AG10803 (cell line): ENCODE measurements around the gene ATXN1.

Experiments
- DNase-seq: peaks from one replicate; pipeline ENCODE4 v3.0.0; 2010; ENCODE audit warnings: low read depth
- H3K4me3 ChIP-seq: 2 replicates; pipeline ENCODE4 v1.5.1; 2011; ENCODE audit warnings: mild to moderate bottlenecking, low read length, control low read depth
- TF ChIP-seq, protein P1 (sequence below): conservative IDR thresholded peaks from 2 replicates; pipeline ENCODE4 v1.5.1; 2011; ENCODE audit warnings: mild to moderate bottlenecking, low read length, control low read depth, inconsistent platforms

Gene ATXN1

DNA sequence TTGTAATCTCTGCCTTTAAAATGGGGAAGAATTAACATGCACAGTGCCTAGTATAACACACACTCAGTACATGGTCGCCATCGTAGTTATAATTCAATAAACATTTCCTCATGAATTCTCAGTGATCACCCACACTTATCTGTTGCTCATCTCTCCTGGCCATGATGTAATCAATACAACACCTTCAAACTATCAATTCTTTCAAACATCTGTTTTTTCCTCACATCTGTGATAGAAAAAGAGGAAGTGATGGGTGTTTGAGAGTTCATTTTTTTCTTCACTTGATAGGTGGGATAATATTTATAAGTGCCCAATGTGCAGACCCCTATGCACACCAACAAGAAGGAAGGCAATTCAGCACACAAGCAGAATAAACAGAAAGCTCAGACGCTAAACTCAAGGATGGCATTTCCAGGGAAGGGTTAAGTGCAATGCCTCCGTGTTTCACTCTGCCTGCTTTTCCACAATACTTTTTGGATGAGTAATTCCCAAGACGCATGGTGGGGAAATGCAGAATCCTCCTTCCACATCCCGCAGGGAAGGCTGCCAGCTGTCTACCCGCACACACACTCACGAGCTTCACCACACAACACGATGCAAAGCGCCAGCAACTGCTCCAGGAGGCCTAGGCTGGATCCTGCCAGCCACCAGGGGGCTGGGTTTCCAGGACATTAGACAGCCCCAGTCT is 422.5 kb downstream of the ATXN1 start:
- TF ChIP-seq, protein P1, sequence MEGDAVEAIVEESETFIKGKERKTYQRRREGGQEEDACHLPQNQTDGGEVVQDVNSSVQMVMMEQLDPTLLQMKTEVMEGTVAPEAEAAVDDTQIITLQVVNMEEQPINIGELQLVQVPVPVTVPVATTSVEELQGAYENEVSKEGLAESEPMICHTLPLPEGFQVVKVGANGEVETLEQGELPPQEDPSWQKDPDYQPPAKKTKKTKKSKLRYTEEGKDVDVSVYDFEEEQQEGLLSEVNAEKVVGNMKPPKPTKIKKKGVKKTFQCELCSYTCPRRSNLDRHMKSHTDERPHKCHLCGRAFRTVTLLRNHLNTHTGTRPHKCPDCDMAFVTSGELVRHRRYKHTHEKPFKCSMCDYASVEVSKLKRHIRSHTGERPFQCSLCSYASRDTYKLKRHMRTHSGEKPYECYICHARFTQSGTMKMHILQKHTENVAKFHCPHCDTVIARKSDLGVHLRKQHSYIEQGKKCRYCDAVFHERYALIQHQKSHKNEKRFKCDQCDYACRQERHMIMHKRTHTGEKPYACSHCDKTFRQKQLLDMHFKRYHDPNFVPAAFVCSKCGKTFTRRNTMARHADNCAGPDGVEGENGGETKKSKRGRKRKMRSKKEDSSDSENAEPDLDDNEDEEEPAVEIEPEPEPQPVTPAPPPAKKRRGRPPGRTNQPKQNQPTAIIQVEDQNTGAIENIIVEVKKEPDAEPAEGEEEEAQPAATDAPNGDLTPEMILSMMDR, result peak; percentile 79
- H3K4me3 ChIP-seq, result no peak overlapping the region
- peak; percentile 100 for DNase-seq

DNA sequence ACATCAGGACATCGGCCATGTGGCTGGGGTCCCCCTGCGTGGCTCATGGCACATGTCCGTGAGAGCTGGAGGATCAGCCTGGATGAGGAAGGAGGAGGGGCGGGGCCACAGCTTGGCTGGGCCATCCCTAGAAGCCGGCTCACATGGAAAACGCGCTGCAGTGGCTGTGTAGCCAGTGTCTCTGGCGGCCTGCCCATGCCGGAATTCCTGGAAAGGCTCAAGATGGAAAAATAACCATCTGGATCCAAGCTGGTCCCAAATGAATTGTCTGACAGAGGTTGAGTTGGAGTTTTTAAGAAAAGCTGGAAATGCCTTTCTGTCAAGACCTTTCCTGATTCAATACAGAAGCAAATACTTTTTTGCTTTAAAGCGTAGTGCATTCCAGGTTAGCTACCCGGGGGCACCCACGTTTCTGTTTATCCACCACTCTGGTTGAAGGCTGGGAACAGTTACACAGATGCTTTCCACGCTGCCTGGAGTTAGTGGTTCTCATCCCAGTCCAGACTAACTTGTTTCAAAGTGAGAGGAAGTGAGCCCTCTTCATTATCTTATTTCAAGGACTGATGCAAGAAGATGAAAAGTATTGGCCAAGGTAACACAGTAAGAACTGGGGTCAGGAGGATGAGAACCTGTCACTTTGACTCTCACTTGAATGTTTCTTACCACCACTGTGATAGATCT is 423.8 kb downstream of the ATXN1 start:
- DNase-seq, result peak; percentile 99
- no peak overlapping the region for H3K4me3 ChIP-seq
- TF ChIP-seq, protein P1, result no peak

GRCh38 chr6:16336911-16337294 is 424.4 kb downstream of the ATXN1 start:
- no peak for DNase-seq
- TF ChIP-seq, protein P1, result no peak
- no peak overlapping the region for H3K4me3 ChIP-seq

- H3K4me3 ChIP-seq, result no peak overlapping the region
- TF ChIP-seq, protein P1, result peak; percentile 44
- peak; percentile 62 for DNase-seq
Observed at GRCh38 chr6:16336056-16336818, 425.0 kb downstream of the ATXN1 start.

DNA sequence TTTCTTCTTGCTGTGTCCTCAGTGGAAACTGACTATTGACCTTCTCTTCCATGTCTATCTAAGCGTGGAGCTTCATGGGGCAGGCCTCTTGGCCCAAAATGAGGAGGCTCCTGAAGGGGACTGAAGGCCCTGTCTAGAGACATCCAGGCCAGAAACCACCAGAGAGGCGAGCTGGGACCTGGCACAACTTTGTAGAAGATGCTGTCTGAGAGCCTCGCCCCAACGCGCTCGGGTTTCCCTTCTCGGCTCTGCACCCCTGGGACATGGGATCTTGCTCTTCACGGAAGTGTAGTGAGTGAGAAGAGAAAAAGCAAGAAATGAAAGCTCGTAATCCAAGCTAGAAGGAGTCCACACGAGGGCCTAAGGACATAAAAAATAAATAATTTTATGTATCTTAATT is 426.1 kb downstream of the ATXN1 start:
- TF ChIP-seq, protein P1, result no peak

DNA sequence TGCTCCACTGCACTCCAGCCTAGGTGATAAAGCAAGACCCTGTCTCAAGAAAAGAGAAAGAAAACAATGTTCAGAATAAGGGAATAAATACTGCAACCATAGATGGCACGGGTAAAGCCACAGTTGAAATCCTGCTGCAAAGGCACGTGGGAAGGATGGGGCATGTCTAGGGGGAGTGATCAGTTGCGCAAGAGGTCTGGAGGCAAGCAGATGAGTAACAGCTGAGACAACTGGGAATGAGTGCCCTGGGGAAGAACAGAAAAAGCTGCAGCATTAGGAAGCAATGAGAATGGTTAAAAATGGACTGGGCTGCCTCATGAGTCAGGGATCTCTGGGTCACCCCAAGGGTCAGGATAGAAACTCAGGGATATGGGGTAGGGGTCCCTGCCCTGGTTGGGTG is 426.6 kb downstream of the ATXN1 start:
- peak; percentile 95 for DNase-seq
- H3K4me3 ChIP-seq, result no peak overlapping the region
- TF ChIP-seq, protein P1, result no peak

More for the DNA sequence above, 426.1 kb downstream of the ATXN1 start:
- no peak overlapping the region for H3K4me3 ChIP-seq
- DNase-seq, result peak; percentile 17
